ENCODE measurements around the gene RPS26. TPM values are rescaled to one million over a fixed set of nuclear protein-coding genes. Genes with fewer than 3 reads are reported as not detected.

Gene RPS26
- total RNA-seq, 1 donor from 2014 or later = 119 TPM

- DNase-seq (ENCODE audit: low read depth) = peak; percentile 77
Measured at GRCh38 chr12:56078931-56079722, 37.4 kb downstream of the RPS26 start.

- DNase-seq (ENCODE audit: low read depth) = peak; percentile 69
Measured at GRCh38 chr12:56079723-56080555, 38.2 kb downstream of the RPS26 start, which contains the start of gene ERBB3. TSS of gene ERBB3 (plus strand) at chr12:56080165. CDS start at chr12:56080301, 136 bp downstream.

GRCh38 chr12:56080556-56081138, 38.9 kb downstream of the RPS26 start:
- DNase-seq (ENCODE audit: low read depth) = peak; percentile 36

- peak; percentile 46 for DNase-seq (ENCODE audit: low read depth)
Measured at GRCh38 chr12:56081393-56082347, 40.0 kb downstream of the RPS26 start.

- no peak for DNase-seq (ENCODE audit: low read depth)
Measured at GRCh38 chr12:56082382-56082781, 40.7 kb downstream of the RPS26 start.

- no peak for DNase-seq (ENCODE audit: low read depth)
Measured at GRCh38 chr12:56082967-56083366, 41.2 kb downstream of the RPS26 start.

GRCh38 chr12:56084958-56085543, 43.3 kb downstream of the RPS26 start:
- no peak for DNase-seq (ENCODE audit: low read depth)

GRCh38 chr12:56086096-56086495, 44.4 kb downstream of the RPS26 start:
- no peak for DNase-seq (ENCODE audit: low read depth)

- DNase-seq (ENCODE audit: low read depth) = no peak
Measured at GRCh38 chr12:56086608-56087007, 44.9 kb downstream of the RPS26 start.

- DNase-seq (ENCODE audit: low read depth) = no peak
Measured at GRCh38 chr12:56087220-56087619, 45.5 kb downstream of the RPS26 start.

Other genes starting within 250 kb of the RPS26 start
- 123 and 141 TPM in 2 replicates for gene SARNP, start 224.2 kb upstream of the RPS26 start, total RNA-seq
- 35.5 and 67.0 TPM in 2 replicates for gene ORMDL2, start 223.9 kb upstream of the RPS26 start, total RNA-seq
- 65.5 and 66.7 TPM in 2 replicates for gene DNAJC14, start 212.3 kb upstream of the RPS26 start, total RNA-seq
- 1.0 and 2.6 TPM in 2 replicates for gene MMP19, start 199.0 kb upstream of the RPS26 start, total RNA-seq
- 30.0 and 38.7 TPM in 2 replicates for gene PYM1, start 114.0 kb upstream of the RPS26 start, total RNA-seq
- 92.2 and 105 TPM in 2 replicates for gene DGKA, start 110.8 kb upstream of the RPS26 start, total RNA-seq
- gene PMEL, start 75.9 kb upstream of the RPS26 start, total RNA-seq = 1.6 and 1.9 TPM in 2 replicates
- gene CDK2, start 75.1 kb upstream of the RPS26 start, total RNA-seq = 12.9 and 29.0 TPM in 2 replicates
- 92.9 and 119 TPM in 2 replicates for gene RAB5B, start 67.8 kb upstream of the RPS26 start, total RNA-seq
- 9.6 and 17.2 TPM in 2 replicates for gene SUOX, start 44.6 kb upstream of the RPS26 start, total RNA-seq
- gene IKZF4, start 20.9 kb upstream of the RPS26 start, total RNA-seq = 1.9 and 3.7 TPM in 2 replicates
- 5.1 and 19.4 TPM in 2 replicates for gene ERBB3, start 38.2 kb downstream of the RPS26 start, total RNA-seq
- 148 and 159 TPM in 2 replicates for gene PA2G4, start 62.6 kb downstream of the RPS26 start, total RNA-seq
- gene RPL41, start 74.7 kb downstream of the RPS26 start, total RNA-seq = 1,963 and 2,452 TPM in 2 replicates
- gene ZC3H10, start 76.3 kb downstream of the RPS26 start, total RNA-seq = 3.6 and 3.7 TPM in 2 replicates
- gene ESYT1, start 86.3 kb downstream of the RPS26 start, total RNA-seq = 347 and 558 TPM in 2 replicates
- 57.8 and 70.2 TPM in 2 replicates for gene MYL6B, start 110.7 kb downstream of the RPS26 start, total RNA-seq
- 2,255 and 3,927 TPM in 2 replicates for gene MYL6, start 116.4 kb downstream of the RPS26 start, total RNA-seq
- gene SMARCC2, start 147.6 kb downstream of the RPS26 start, total RNA-seq = 17.4 and 61.2 TPM in 2 replicates
- gene RNF41, start 180.0 kb downstream of the RPS26 start, total RNA-seq = 84.4 and 140 TPM in 2 replicates
- 17.8 and 20.8 TPM in 2 replicates for gene NABP2, start 182.4 kb downstream of the RPS26 start, total RNA-seq
- 0.20 TPM in 1 of 2 replicates, not detected in the other for gene SLC39A5, start 188.1 kb downstream of the RPS26 start, total RNA-seq
- gene ANKRD52, start 216.5 kb downstream of the RPS26 start, total RNA-seq = 27.8 and 76.4 TPM in 2 replicates
- 7.5 and 11.2 TPM in 2 replicates for gene COQ10A, start 225.0 kb downstream of the RPS26 start, total RNA-seq

Measured in renal cortical epithelial cell (primary cell).